SJCRH30 (cell line): ENCODE measurements around the gene MEGF6. TPM values are rescaled to one million over a fixed set of nuclear protein-coding genes. Genes with fewer than 3 reads are reported as not detected.

Experiments used
- DNase-seq, 2 experiments: peaks; one replicate each; pipeline ENCODE4 v3.0.0-alpha.2; 2015 to 2020
- H3K27ac ChIP-seq: fragments of 250-450 bp; sonication (Bioruptor Pico); 2 replicates; pipeline ENCODE4 v1.5.1; 2020; ENCODE audit warnings: mild to moderate bottlenecking, moderate library complexity
- H3K27me3 ChIP-seq: fragments of 250-450 bp; sonication (Bioruptor Pico); 2 replicates; pipeline ENCODE4 v1.5.1; 2020; ENCODE audit warnings: mild to moderate bottlenecking, moderate library complexity
- H3K36me3 ChIP-seq: fragments of 250-450 bp; sonication (Bioruptor Pico); 2 replicates; pipeline ENCODE4 v1.5.1; 2020; ENCODE audit warnings: mild to moderate bottlenecking, moderate library complexity
- H3K4me1 ChIP-seq: fragments of 250-450 bp; sonication (Bioruptor Pico); 2 replicates; pipeline ENCODE4 v1.5.1; 2020; ENCODE audit warnings: mild to moderate bottlenecking, moderate library complexity
- H3K4me3 ChIP-seq: fragments of 250-450 bp; sonication (Bioruptor Pico); 2 replicates; pipeline ENCODE4 v1.5.1; 2020; ENCODE audit warnings: mild to moderate bottlenecking, moderate library complexity
- H3K9me3 ChIP-seq: fragments of 250-450 bp; sonication (Bioruptor Pico); replicated peaks from 2 replicates; pipeline ENCODE4 v1.5.1; 2020; ENCODE audit warnings: mild to moderate bottlenecking, moderate library complexity
- total RNA-seq: library from RNA; depleted of rRNA; stranded (reverse); fragments of >200 nt; shearing (Covaris generic); gene quantifications from 2 replicates; pipeline ENCODE4 v1.2.3, GENCODE V29; 2014

The MEGF6 gene
- total RNA-seq, 1 experiment from 2014 or later = not detected

DNA sequence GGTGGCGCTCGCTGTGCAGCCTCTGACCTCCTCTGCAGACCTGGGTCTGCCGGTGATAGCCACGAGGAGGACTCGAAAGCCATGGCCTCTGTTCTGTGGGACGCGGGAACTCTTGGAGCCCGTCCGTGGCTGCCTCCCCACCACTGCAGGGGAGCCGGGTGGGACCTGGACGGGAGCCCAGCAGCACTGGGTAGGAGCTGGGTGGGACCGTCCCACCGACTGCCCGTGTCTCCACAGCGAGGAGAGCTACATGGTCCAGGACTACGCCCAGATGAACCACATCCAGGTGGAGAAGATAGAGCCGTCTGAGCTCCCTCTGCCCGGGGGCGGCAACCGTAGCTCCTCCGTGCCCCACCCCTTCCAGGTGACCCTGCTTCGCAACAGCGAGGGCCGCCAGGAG lies 133.1 kb downstream of the MEGF6 start:
- Histone ChIP-seq H3K4me3 (no peak overlapping the region), H3K27ac (no peak overlapping the region), H3K36me3 (no peaks in the 10 kb centered on the region), H3K4me1 (peaks cover 8% of the 10 kb centered on the region; the same call in 1 of the 2 replicates), H3K27me3 (peaks cover 9% of the 10 kb centered on the region), H3K9me3 (no peaks in the 10 kb centered on the region)
- no peak for DNase-seq

DNA sequence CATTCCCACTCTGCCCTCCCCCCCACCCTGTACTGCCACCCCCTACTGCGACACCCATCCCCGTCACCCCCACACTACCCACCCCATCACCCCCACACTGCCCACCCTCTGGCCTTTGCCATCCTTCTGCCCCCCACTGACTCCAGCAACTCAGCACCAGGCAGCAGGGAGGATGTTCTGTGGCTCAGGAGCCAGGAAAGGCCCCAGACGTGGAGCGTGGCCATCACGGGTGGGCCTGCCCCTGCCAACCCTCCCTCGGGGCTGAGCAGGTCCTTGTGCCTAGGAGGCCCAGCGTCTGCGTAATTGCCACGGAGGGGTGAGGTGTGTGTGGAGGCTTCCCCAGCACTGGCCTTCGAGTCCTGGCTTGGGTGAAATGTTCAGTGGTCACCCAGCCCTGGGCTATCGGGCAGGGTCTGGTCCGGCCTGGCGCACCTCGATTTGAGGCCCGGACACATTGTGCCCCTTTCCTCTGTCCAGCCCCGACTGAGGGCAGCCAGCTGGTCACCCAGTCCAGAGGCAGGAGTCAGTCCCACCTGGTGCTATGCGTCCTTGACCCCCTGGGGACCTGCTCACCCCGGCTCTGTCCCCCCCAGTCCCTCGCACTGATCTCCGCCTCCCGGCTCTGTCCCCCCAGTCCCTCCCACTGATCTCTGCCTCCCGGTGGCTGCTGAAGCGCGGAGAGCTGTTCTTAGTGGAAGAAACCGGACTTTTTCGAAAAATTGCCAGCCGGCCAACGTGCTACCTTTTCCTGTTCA lies 133.9 kb downstream of the MEGF6 start:
- Histone ChIP-seq H3K4me1 (peaks cover 11% of the 10 kb centered on the region; the same call in 1 of the 2 replicates), H3K4me3 (no peak overlapping the region), H3K9me3 (no peaks in the 10 kb centered on the region), H3K27me3 (peaks cover 9% of the 10 kb centered on the region), H3K27ac (no peak overlapping the region), H3K36me3 (no peaks in the 10 kb centered on the region)
- DNase-seq = no peak

- no peaks in the 10 kb centered on the region for H3K36me3 ChIP-seq
These were observed 134.6 kb downstream of the MEGF6 start for GRCh38 chr1:3476666-3477065.

DNA sequence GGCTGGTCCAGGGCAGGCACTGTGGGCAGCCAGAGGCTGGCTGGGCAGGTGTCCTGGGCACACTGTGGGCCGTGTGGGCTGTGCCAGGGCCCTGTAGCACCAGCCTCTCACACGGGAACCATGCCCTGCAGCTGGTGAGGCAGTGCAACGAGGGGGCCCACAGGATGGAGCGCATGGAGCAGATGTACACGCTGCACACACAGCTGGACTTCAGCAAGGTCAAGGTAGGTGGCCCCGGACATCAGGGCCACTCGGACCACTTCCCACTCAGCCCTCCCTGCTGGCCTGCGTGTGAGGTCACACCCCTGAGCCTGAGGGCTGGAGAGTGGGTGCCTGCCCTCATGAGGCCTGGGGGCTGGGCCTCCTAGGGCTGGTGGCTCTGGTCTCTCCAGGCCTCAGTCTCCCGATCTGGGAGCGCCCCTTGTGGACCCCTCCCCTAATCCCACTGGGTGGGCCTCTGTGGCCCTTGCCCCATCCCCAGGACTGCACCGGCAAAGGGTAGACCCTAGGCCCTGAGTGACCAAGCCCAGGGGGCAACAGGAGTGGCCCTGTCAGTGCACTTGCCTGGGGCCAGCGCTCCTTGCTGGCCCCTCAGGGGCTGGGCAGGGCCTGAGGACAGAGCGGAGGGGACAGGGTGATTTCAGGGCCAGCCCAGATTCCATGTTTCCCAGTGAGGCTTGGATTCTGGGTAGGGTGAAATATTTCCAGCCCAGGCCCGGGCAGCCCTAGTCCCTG lies 135.3 kb downstream of the MEGF6 start:
- Histone ChIP-seq H3K27me3 (no peaks in the 10 kb centered on the region; the same call in none of the 2 replicates), H3K4me1 (peaks cover 21% of the 10 kb centered on the region), H3K36me3 (no peaks in the 10 kb centered on the region), H3K4me3 (no peak overlapping the region), H3K27ac (no peak overlapping the region), H3K9me3 (no peaks in the 10 kb centered on the region)
- DNase-seq = no peak

More at GRCh38 chr1:3476666-3477065, 134.6 kb downstream of the MEGF6 start:
- peaks cover 6% of the 10 kb centered on the region for H3K27me3 ChIP-seq
- H3K9me3 ChIP-seq = no peaks in the 10 kb centered on the region
- no peak overlapping the region for H3K4me3 ChIP-seq
- DNase-seq = no peak
- H3K27ac ChIP-seq = no peak overlapping the region
- peaks cover 15% of the 10 kb centered on the region; the same call in 1 of the 2 replicates for H3K4me1 ChIP-seq

DNA sequence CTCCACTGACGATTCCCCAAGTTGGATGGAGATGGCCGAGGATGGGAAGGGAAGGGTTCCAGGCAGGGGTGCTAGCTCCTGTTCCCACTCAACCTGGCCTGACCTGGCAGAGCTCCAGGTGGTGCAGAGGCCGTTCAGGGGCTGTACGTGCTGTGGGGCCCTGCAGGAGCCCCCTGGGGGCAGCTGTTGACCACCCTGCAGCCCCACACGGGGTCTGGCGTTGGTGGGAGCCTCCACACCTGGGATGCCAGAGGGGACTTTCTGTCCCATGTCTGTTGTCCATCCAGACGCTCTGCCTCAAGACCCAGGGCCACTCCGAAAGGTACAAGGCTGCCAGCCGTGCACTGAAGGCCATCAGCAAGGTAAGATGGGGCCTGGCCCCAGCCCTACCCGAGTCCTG lies 136.9 kb downstream of the MEGF6 start:
- no peak overlapping the region for H3K27ac ChIP-seq
- H3K4me1 ChIP-seq = peaks cover 22% of the 10 kb centered on the region
- no peak overlapping the region for H3K4me3 ChIP-seq
- no peaks in the 10 kb centered on the region for H3K27me3 ChIP-seq
- no peaks in the 10 kb centered on the region for H3K36me3 ChIP-seq
- H3K9me3 ChIP-seq = no peaks in the 10 kb centered on the region
- no peak for DNase-seq

- Histone ChIP-seq H3K9me3 (no peaks in the 10 kb centered on the region), H3K27ac (no peak overlapping the region), H3K27me3 (no peaks in the 10 kb centered on the region), H3K4me1 (peaks cover 22% of the 10 kb centered on the region), H3K4me3 (no peak overlapping the region), H3K36me3 (no peaks in the 10 kb centered on the region)
- DNase-seq = no peak
These were observed 137.3 kb downstream of the MEGF6 start for GRCh38 chr1:3474016-3474415.

DNA sequence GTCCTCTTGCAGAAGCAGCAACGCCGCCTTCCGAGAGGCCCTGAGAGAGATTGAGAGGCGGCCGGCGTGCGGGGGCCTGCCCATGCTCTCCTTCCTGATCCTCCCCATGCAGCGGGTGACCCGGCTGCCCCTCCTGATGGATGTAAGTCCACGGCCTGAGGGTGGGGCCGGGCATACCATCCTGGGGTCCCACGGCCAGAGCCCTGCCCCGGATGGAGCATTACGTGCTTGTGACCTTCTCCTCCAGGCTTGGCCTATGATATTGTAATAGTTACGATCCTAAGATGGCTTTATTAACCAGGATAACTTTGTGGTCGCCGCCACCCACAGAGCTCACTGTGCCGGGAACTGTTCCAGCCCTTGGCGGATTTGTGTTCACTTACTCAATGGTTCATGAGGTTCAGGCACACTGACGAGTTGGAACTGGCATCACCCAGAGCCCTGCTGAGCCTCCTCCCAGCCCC lies 137.9 kb downstream of the MEGF6 start:
- Histone ChIP-seq H3K4me1 (peaks cover 22% of the 10 kb centered on the region), H3K4me3 (no peak overlapping the region), H3K9me3 (no peaks in the 10 kb centered on the region), H3K36me3 (no peaks in the 10 kb centered on the region), H3K27me3 (no peaks in the 10 kb centered on the region), H3K27ac (no peak overlapping the region)
- DNase-seq = peak; percentile 69 to 72

- Histone ChIP-seq H3K27ac (no peak overlapping the region), H3K27me3 (peaks cover 4% of the 10 kb centered on the region; the same call in 1 of the 2 replicates), H3K4me3 (no peak overlapping the region), H3K4me1 (peaks cover 22% of the 10 kb centered on the region), H3K36me3 (no peaks in the 10 kb centered on the region), H3K9me3 (no peaks in the 10 kb centered on the region)
- no peak for DNase-seq
These were observed 138.4 kb downstream of the MEGF6 start for GRCh38 chr1:3472906-3473305.

DNA sequence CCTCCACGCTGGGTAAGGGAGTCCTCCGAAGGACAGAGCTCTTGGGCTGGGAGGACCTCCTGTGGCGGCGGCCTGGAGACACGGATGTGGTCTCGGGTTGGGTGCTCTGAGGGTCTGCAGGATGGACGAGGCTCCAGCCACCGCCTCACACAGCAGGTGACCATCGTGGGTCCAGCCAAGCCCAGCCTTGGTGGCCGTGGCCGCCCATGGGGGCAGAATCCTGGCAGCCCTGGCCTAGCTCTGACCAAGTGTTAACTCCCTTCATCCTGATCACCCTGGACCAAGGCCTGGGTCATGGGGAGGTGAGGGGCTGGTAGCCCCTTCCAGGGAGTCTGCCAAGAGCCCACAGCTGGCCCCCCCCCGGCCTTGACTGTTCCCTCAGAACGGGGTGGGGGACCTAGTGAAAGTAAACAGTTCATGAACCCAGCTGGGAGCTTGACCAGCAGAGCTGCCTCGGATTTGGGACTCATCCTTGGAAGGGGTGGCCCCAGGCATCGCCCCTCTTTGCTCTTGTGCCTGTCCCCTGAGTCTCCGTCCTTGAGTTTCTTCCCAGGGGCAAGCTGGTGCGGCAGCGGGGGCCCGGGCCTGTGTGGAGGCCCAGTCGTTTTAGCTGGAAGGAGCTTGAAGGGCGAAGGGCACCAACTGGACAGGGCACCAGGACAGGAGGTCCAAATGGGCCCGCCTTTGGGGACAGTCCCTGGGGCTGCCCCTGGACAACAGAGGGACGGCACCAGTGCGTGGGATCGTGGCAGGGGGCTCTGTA lies 139.0 kb downstream of the MEGF6 start:
- DNase-seq = no peak
- H3K4me3 ChIP-seq = no peak overlapping the region
- H3K27ac ChIP-seq = no peak overlapping the region

GRCh38 chr1:3471356-3472087 lies 139.8 kb downstream of the MEGF6 start:
- Histone ChIP-seq H3K4me3 (no peak overlapping the region), H3K36me3 (no peaks in the 10 kb centered on the region), H3K27me3 (peaks cover 17% of the 10 kb centered on the region; the same call in 1 of the 2 replicates), H3K9me3 (no peaks in the 10 kb centered on the region), H3K27ac (no peak overlapping the region), H3K4me1 (peaks cover 22% of the 10 kb centered on the region)
- peak; percentile 70 to 75 for DNase-seq

More for the DNA sequence above, 139.0 kb downstream of the MEGF6 start:
- no peaks in the 10 kb centered on the region for H3K36me3 ChIP-seq
- peaks cover 10% of the 10 kb centered on the region; the same call in 1 of the 2 replicates for H3K27me3 ChIP-seq
- H3K4me1 ChIP-seq = peaks cover 22% of the 10 kb centered on the region
- H3K9me3 ChIP-seq = no peaks in the 10 kb centered on the region

- DNase-seq = no peak
- H3K4me3 ChIP-seq = no peak overlapping the region
- H3K4me1 ChIP-seq = peaks cover 22% of the 10 kb centered on the region
- no peak overlapping the region for H3K27ac ChIP-seq
- no peaks in the 10 kb centered on the region for H3K9me3 ChIP-seq
- H3K36me3 ChIP-seq = no peaks in the 10 kb centered on the region
- H3K27me3 ChIP-seq = peaks cover 19% of the 10 kb centered on the region; the same call in 1 of the 2 replicates
These were observed 140.5 kb downstream of the MEGF6 start for GRCh38 chr1:3470650-3471355.

DNA sequence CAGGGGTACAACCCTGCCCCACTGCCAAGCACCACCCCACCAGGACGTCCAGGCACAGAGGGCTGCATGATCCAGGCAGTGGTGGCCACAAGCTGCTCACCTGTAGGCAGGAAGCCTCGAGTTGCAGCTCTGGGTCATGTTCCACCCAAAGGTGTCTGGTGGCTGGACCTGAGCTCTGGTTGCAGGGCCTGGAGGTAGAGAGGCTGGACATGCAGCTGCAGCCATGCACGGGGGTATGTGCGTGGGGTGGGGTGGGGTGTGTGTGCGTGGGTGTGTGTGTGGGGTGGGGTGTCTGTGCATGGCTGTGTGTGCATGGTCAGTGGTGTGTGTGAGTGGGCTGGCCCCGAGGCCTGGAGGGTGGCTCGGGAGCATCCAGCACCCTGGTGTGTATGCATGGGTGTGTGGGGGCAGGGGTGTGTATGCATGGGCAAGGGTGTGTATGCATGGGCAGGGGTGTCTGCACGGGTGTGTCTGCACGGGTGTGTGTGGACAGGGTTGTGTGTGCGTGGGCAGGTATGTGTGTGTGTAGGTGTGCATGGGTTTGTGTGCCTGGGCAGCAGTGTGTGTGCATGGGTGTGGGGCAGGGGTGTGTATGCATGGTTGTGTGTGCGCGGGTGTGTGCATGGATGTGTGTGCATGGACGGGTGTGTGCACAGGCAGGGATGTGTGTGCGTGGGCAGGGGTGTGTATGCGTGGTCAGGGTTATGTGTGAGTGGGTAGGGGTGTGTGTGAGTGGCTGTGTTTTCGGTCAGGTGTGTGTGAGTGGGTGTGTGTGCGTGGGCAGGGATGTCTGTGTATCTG lies 141.3 kb downstream of the MEGF6 start:
- H3K27me3 ChIP-seq = peaks cover 19% of the 10 kb centered on the region; the same call in 1 of the 2 replicates
- no peaks in the 10 kb centered on the region for H3K9me3 ChIP-seq
- no peak overlapping the region for H3K27ac ChIP-seq
- H3K4me1 ChIP-seq = peaks cover 22% of the 10 kb centered on the region
- no peak for DNase-seq
- H3K36me3 ChIP-seq = no peaks in the 10 kb centered on the region
- H3K4me3 ChIP-seq = no peak overlapping the region
